Measurements from ENCODE around the gene ALOX5.

Gene ALOX5

DNA sequence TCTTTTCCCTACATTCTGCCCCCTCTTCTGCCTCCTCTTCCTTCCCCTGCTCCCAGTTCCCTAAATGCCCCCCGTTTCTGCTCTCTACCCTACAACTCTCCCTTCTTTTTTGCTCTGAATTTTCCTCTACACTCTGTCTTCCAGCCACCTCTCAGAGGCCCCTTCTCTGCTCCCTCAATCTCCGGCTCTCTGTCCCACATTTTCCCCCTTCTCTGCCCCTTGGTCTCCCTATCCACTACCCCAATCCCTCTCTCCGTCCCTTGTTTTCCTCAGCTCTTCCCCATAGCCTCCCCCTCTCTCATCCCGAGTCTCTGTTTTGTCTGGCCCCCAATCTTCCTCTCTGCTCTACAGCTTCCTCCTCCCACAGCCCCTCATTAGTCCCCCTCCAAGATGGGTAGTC lies 3.3 kb downstream of the ALOX5 start:
- no CpG with 5 or more reads among the region's 4 CpGs for WGBS, 2 donors (ENCODE audit: extremely low coverage in 2 of 2, insufficient read length in 2 of 2, insufficient replicate concordance in 1 of 2)
- Histone ChIP-seq H3K79me1 (ENCODE audit: low read depth, low read length) (no peaks in the 10 kb centered on the region), H2AK5ac (ENCODE audit: low read depth, low read length) (no peak overlapping the region), H3K18ac (ENCODE audit: low read length) (no peak overlapping the region), H3K27ac (replicated peaks; ENCODE audit: low read length) (no peak overlapping the region), H3K4ac (ENCODE audit: low read length) (no peak overlapping the region), H4K91ac (ENCODE audit: low read depth, low read length, poor library complexity) (no peak overlapping the region), H2BK15ac (ENCODE audit: low read length) (no peak overlapping the region), H2AFZ (ENCODE audit: low read length) (no peak overlapping the region), H3K27me3 (ENCODE audit: control insufficient read depth in 3 of 3, insufficient read depth in 3 of 3, low read depth in 1 of 3, low read length in 3 of 3) (peaks cover 4 to 60% (median 39%) of the 10 kb centered on the region in 3 experiments), H3K36me3 (replicated peaks in 1 of 2; ENCODE audit: control insufficient read depth in 2 of 2, insufficient read depth in 2 of 2, low read length in 2 of 2) (no peaks in the 10 kb centered on the region), H3K23ac (ENCODE audit: low read depth, low read length, poor library complexity) (no peak overlapping the region), H3K4me2 (ENCODE audit: insufficient read depth, low read length, poor library complexity, severe bottlenecking) (no peak overlapping the region), H2BK12ac (ENCODE audit: low read length) (no peak overlapping the region), H3K9me3 (replicated peaks in 1 of 2; ENCODE audit: control insufficient read depth in 2 of 2, insufficient read depth in 1 of 2, low read depth in 1 of 2, low read length in 2 of 2) (no peaks in the 10 kb centered on the region), H2BK120ac (ENCODE audit: low read depth, low read length) (no peak overlapping the region), H2BK5ac (ENCODE audit: low read length) (no peak overlapping the region), H3K9ac (ENCODE audit: low read depth, low read length, poor library complexity) (no peak overlapping the region), H4K8ac (ENCODE audit: low read depth, low read length) (no peak overlapping the region), H3K4me1 (ENCODE audit: control insufficient read depth in 2 of 2, insufficient read depth in 1 of 2, low read depth in 1 of 2, low read length in 2 of 2) (peaks cover 0 to 2% of the 10 kb centered on the region in 2 donors), H3K4me3 (ENCODE audit: low read length in 2 of 2) (no peak overlapping the region), H3K14ac (ENCODE audit: low read length) (no peak overlapping the region)
- DNase-seq (ENCODE audit: low spot score): no peak

DNA sequence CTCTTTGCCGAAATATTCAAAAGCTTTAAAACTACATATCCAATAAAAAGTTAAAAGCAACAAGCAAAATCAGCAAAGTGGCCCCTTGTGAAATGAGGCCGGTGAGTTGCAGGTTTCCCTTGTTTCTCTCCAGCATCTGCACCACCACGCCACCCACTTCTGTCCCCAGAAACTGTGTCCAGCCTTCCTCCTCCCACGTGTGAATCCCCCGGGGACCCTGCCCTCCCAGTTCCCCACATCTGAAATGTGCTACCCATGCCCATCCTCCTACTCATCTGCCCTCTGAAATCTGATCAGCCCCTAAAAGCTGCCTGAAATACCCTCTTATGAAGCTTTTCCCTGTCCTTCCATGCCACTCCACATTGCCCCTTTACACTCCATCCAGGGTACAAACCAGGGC lies 3.8 kb downstream of the ALOX5 start:
- H2BK12ac ChIP-seq (ENCODE audit: low read length): no peak overlapping the region
- H3K4ac ChIP-seq (ENCODE audit: low read length): no peak overlapping the region
- no peak for DNase-seq (ENCODE audit: low spot score)
- H3K27ac ChIP-seq (replicated peaks; ENCODE audit: low read length): no peak overlapping the region
- no CpG with 5 or more reads among the region's 5 CpGs for whole genome bisulfite sequencing, 2 donors (ENCODE audit: extremely low coverage in 2 of 2, insufficient read length in 2 of 2, insufficient replicate concordance in 1 of 2)
- H3K36me3 ChIP-seq (replicated peaks in 1 of 2; ENCODE audit: control insufficient read depth in 2 of 2, insufficient read depth in 2 of 2, low read length in 2 of 2): no peaks in the 10 kb centered on the region
- no peak overlapping the region for H3K23ac ChIP-seq (ENCODE audit: low read depth, low read length, poor library complexity)
- no peaks in the 10 kb centered on the region for H3K79me1 ChIP-seq (ENCODE audit: low read depth, low read length)
- peaks cover 4 to 55% (median 34%) of the 10 kb centered on the region in 3 experiments for H3K27me3 ChIP-seq (ENCODE audit: control insufficient read depth in 3 of 3, insufficient read depth in 3 of 3, low read depth in 1 of 3, low read length in 3 of 3)
- no peak overlapping the region for H3K18ac ChIP-seq (ENCODE audit: low read length)
- no peak overlapping the region for H2BK5ac ChIP-seq (ENCODE audit: low read length)
- no peak overlapping the region for H4K8ac ChIP-seq (ENCODE audit: low read depth, low read length)
- H2AK5ac ChIP-seq (ENCODE audit: low read depth, low read length): no peak overlapping the region
- H3K14ac ChIP-seq (ENCODE audit: low read length): no peak overlapping the region
- H3K9me3 ChIP-seq (replicated peaks in 1 of 2; ENCODE audit: control insufficient read depth in 2 of 2, insufficient read depth in 1 of 2, low read depth in 1 of 2, low read length in 2 of 2): no peaks in the 10 kb centered on the region
- H3K4me3 ChIP-seq (ENCODE audit: low read length in 2 of 2): no peak overlapping the region
- H4K91ac ChIP-seq (ENCODE audit: low read depth, low read length, poor library complexity): no peak overlapping the region
- H2BK120ac ChIP-seq (ENCODE audit: low read depth, low read length): no peak overlapping the region
- H3K9ac ChIP-seq (ENCODE audit: low read depth, low read length, poor library complexity): no peak overlapping the region
- H2AFZ ChIP-seq (ENCODE audit: low read length): no peak overlapping the region
- H3K4me1 ChIP-seq (ENCODE audit: control insufficient read depth in 2 of 2, insufficient read depth in 1 of 2, low read depth in 1 of 2, low read length in 2 of 2): peaks cover 0 to 2% of the 10 kb centered on the region in 2 donors
- no peak overlapping the region for H2BK15ac ChIP-seq (ENCODE audit: low read length)
- H3K4me2 ChIP-seq (ENCODE audit: insufficient read depth, low read length, poor library complexity, severe bottlenecking): no peak overlapping the region

DNA sequence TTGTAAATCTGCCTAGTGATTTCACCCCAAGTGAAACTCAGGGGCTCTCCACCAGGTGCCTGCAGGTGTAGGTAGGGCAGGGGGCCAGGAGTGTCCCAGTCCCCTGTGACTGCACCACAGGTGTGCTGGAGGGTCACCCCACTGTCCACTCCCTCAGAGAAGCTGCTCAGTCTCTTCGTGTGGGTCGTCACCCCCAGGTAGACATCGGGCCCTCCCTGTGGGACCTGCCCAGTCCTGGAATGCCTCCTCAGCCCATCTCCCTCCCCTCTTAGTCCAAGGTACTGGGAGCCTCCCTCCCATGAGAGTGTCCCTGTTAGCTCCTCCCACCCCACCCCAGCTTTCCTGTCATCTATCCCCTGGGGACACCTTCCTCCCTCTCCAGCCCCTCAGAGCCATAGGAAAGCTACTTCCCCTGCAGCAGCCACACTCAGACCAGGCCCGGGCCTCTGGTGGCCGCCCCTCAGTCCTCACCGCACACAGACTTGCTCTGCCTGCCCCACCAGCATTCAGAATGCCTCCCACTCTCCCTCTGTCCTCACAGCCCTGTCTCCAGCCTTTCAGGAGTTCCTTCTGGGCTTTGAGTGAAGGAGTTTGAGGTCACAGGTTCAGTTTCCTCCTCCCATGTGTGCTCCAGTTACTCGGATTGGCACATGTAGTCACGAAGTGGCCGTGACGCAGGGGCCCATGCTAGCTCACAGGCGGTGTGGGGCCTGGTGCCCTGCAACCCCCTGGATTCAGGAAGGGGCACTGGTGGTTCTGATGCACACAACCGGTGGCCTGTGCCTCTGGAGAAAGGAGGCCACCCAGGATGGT lies 5.1 kb downstream of the ALOX5 start:
- DNase-seq (ENCODE audit: low spot score): no peak
- H2AK5ac ChIP-seq (ENCODE audit: low read depth, low read length): no peak overlapping the region
- H4K8ac ChIP-seq (ENCODE audit: low read depth, low read length): no peak overlapping the region
- H2BK12ac ChIP-seq (ENCODE audit: low read length): no peak overlapping the region
- WGBS, 2 donors (ENCODE audit: extremely low coverage in 2 of 2, insufficient read length in 2 of 2, insufficient replicate concordance in 1 of 2): no CpG with 5 or more reads among the region's 12 CpGs
- peak overlapping the region; percentile 77 for H2BK5ac ChIP-seq (ENCODE audit: low read length)
- H3K4me3 ChIP-seq (ENCODE audit: low read length in 2 of 2): no peak overlapping the region
- no peak overlapping the region for H4K91ac ChIP-seq (ENCODE audit: low read depth, low read length, poor library complexity)
- no peak overlapping the region for H3K4ac ChIP-seq (ENCODE audit: low read length)
- H3K4me1 ChIP-seq (ENCODE audit: control insufficient read depth in 2 of 2, insufficient read depth in 1 of 2, low read depth in 1 of 2, low read length in 2 of 2): peaks cover 0 to 1% of the 10 kb centered on the region in 2 donors
- no peaks in the 10 kb centered on the region for H3K79me1 ChIP-seq (ENCODE audit: low read depth, low read length)
- H3K27me3 ChIP-seq (ENCODE audit: control insufficient read depth in 3 of 3, insufficient read depth in 3 of 3, low read depth in 1 of 3, low read length in 3 of 3): peaks cover 3 to 43% (median 22%) of the 10 kb centered on the region in 3 experiments
- H3K9ac ChIP-seq (ENCODE audit: low read depth, low read length, poor library complexity): no peak overlapping the region
- H2BK15ac ChIP-seq (ENCODE audit: low read length): no peak overlapping the region
- peak overlapping the region; percentile 22 for H2AFZ ChIP-seq (ENCODE audit: low read length)
- H3K14ac ChIP-seq (ENCODE audit: low read length): no peak overlapping the region
- no peaks in the 10 kb centered on the region for H3K36me3 ChIP-seq (replicated peaks in 1 of 2; ENCODE audit: control insufficient read depth in 2 of 2, insufficient read depth in 2 of 2, low read length in 2 of 2)
- H3K18ac ChIP-seq (ENCODE audit: low read length): peak overlapping the region; percentile 53
- H3K9me3 ChIP-seq (replicated peaks in 1 of 2; ENCODE audit: control insufficient read depth in 2 of 2, insufficient read depth in 1 of 2, low read depth in 1 of 2, low read length in 2 of 2): no peaks in the 10 kb centered on the region
- H3K4me2 ChIP-seq (ENCODE audit: insufficient read depth, low read length, poor library complexity, severe bottlenecking): no peak overlapping the region
- H2BK120ac ChIP-seq (ENCODE audit: low read depth, low read length): peak overlapping the region; percentile 73
- no peak overlapping the region for H3K27ac ChIP-seq (replicated peaks; ENCODE audit: low read length)
- H3K23ac ChIP-seq (ENCODE audit: low read depth, low read length, poor library complexity): no peak overlapping the region

DNA sequence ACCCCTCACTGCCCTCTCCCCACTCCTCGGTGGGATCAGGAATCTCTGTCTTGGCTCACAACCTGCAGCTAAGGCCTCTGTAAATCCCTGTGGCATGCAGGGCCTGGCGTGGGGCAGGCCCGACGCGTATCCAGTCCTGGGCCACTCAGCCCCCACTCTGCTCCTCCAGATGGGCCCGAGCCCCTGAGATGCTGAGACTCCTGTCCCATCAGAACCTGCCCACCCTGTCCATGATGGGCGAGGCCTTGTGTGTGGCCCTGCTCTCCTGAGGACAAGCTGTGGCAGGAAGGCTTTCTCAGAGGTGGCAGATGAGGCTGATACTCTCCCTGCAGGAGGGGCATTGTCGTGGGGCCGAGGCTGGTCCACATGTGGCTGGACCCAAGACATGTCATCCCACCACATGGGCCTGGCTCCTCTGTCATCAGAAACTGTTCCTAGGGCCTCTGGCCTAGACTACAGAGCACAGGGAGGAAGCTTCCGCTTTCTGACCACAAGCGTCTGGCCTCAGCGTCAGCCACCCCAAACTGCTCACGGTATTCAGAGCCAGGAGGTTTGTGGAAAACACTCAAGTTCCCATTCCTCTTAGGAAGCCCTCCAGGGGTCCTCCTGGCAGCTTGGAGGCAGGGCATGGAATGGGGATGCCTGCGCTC lies 6.0 kb downstream of the ALOX5 start:
- Histone ChIP-seq H3K4ac (ENCODE audit: low read length) (no peak overlapping the region), H3K27ac (replicated peaks; ENCODE audit: low read length) (no peak overlapping the region), H3K4me2 (ENCODE audit: insufficient read depth, low read length, poor library complexity, severe bottlenecking) (no peak overlapping the region), H3K4me1 (ENCODE audit: control insufficient read depth in 2 of 2, insufficient read depth in 1 of 2, low read depth in 1 of 2, low read length in 2 of 2) (no peaks in the 10 kb centered on the region), H3K23ac (ENCODE audit: low read depth, low read length, poor library complexity) (peak overlapping the region; percentile 82), H4K8ac (ENCODE audit: low read depth, low read length) (no peak overlapping the region), H3K9ac (ENCODE audit: low read depth, low read length, poor library complexity) (peak overlapping the region; percentile 15), H4K91ac (ENCODE audit: low read depth, low read length, poor library complexity) (no peak overlapping the region), H3K79me1 (ENCODE audit: low read depth, low read length) (no peaks in the 10 kb centered on the region), H3K9me3 (replicated peaks in 1 of 2; ENCODE audit: control insufficient read depth in 2 of 2, insufficient read depth in 1 of 2, low read depth in 1 of 2, low read length in 2 of 2) (no peaks in the 10 kb centered on the region), H2AFZ (ENCODE audit: low read length) (peak overlapping the region; percentile 35), H2AK5ac (ENCODE audit: low read depth, low read length) (peak overlapping the region; percentile 73), H3K4me3 (ENCODE audit: low read length in 2 of 2) (no peak overlapping the region), H3K27me3 (ENCODE audit: control insufficient read depth in 3 of 3, insufficient read depth in 3 of 3, low read depth in 1 of 3, low read length in 3 of 3) (peaks cover 0 to 34% (median 13%) of the 10 kb centered on the region in 3 experiments), H2BK5ac (ENCODE audit: low read length) (peak overlapping the region; percentile 77), H3K36me3 (replicated peaks in 1 of 2; ENCODE audit: control insufficient read depth in 2 of 2, insufficient read depth in 2 of 2, low read length in 2 of 2) (no peaks in the 10 kb centered on the region), H2BK15ac (ENCODE audit: low read length) (peak overlapping the region; percentile 83), H3K14ac (ENCODE audit: low read length) (peak overlapping the region; percentile 75), H3K18ac (ENCODE audit: low read length) (peak overlapping the region; percentile 36), H2BK120ac (ENCODE audit: low read depth, low read length) (peak overlapping the region; percentile 73), H2BK12ac (ENCODE audit: low read length) (no peak overlapping the region)
- WGBS, 2 donors (ENCODE audit: extremely low coverage in 2 of 2, insufficient read length in 2 of 2, insufficient replicate concordance in 1 of 2): no CpG with 5 or more reads among the region's 14 CpGs
- no peak for DNase-seq (ENCODE audit: low spot score)
